Measurements from ENCODE around the gene NEK9. TPM values are rescaled to one million over a fixed set of nuclear protein-coding genes. Genes with fewer than 3 reads are reported as not detected.

NEK9 gene
- total and polyA plus RNA-seq, 2 experiments from 2014 or later = 16.3 to 31.1 TPM

GRCh38 chr14:75084513-75084912, 42.3 kb downstream of the NEK9 start (continued):
- no peak for TF ChIP-seq ZNF462 (CRISPR knock-in tag; IDR thresholded peaks at IDR 0.05)

GRCh38 chr14:75083271-75083670, 43.6 kb downstream of the NEK9 start:
- Histone ChIP-seq H2AFZ (no peak overlapping the region), H3K9me2 (ENCODE audit: insufficient read depth) (no peaks in the 10 kb centered on the region), H3F3A (replicated peaks; ENCODE audit: low read depth) (no peaks in the 10 kb centered on the region), H3K27ac (ENCODE audit: low read depth) (no peak overlapping the region), H3K4me2 (no peak overlapping the region), H3K79me2 (replicated peaks; ENCODE audit: insufficient read depth) (no peaks in the 10 kb centered on the region), H4K20me1 (replicated peaks; ENCODE audit: insufficient read depth) (0 out of 2 replicates have a peak, but pooled peaks cover 6% of the 10 kb centered on the region), H3K4me1 (ENCODE audit: insufficient read depth) (no peaks in the 10 kb centered on the region), H3K4me3 (no peak overlapping the region), H3K27me3 (ENCODE audit: insufficient read depth) (no peaks in the 10 kb centered on the region), H3K36me3 (ENCODE audit: insufficient read depth) (peaks cover 26% of the 10 kb centered on the region)
- DNase-seq (ENCODE audit: low spot score) = no peak
- no peak overlapping the region for H3K4me3 Mint-ChIP-seq
- no peak for ATAC-seq
- H3K27ac Mint-ChIP-seq = no peak overlapping the region
- H3K27me3 Mint-ChIP-seq (ENCODE audit: insufficient read depth, low read depth, poor library complexity) = peaks cover 2% of the 10 kb centered on the region
- no peaks in the 10 kb centered on the region for H3K4me1 Mint-ChIP-seq
- H3K9me3 Mint-ChIP-seq = no peaks in the 10 kb centered on the region
- peaks cover 50% of the 10 kb centered on the region; the same call in 2 of the 3 replicates for H3K36me3 Mint-ChIP-seq (ENCODE audit: low read depth)
- TF ChIP-seq CREB1 (CRISPR knock-in tag; IDR thresholded peaks at IDR 0.05; ENCODE audit: low read depth) (no peak), EZH2phosphoT487 (IDR thresholded peaks at IDR 0.05; ENCODE audit: unreplicated experiment) (no peak), REST (IDR thresholded peaks at IDR 0.05; ENCODE audit: unreplicated experiment) (no peak), JUNB (IDR thresholded peaks at IDR 0.05; ENCODE audit: unreplicated experiment) (no peak), ETS1 (IDR thresholded peaks at IDR 0.05) (no peak), ZNF114 (CRISPR knock-in tag; IDR thresholded peaks at IDR 0.05) (no peak), CTCF (conservative IDR thresholded peaks at IDR 0.05; ENCODE audit: low read depth in 2 of 2) (no peak), POLR2AphosphoS5 (IDR thresholded peaks at IDR 0.05; ENCODE audit: low read depth) (no peak), STAT1 (IDR thresholded peaks at IDR 0.05; ENCODE audit: unreplicated experiment) (no peak), ZNF331 (CRISPR knock-in tag; IDR thresholded peaks at IDR 0.05; ENCODE audit: low read depth) (no peak), EZH2 (IDR thresholded peaks at IDR 0.05; ENCODE audit: low read depth, unreplicated experiment) (no peak)
